ENCODE measurements around the gene SCAP. TPM values are rescaled to one million over a fixed set of nuclear protein-coding genes. Genes with fewer than 3 reads are reported as not detected.
A peak's percentile ranks its signal among the peaks of the same experiment; 100 is the strongest.

Gene SCAP
- total RNA-seq, 1 experiment from 2014 or later: 67.6 TPM

DNA sequence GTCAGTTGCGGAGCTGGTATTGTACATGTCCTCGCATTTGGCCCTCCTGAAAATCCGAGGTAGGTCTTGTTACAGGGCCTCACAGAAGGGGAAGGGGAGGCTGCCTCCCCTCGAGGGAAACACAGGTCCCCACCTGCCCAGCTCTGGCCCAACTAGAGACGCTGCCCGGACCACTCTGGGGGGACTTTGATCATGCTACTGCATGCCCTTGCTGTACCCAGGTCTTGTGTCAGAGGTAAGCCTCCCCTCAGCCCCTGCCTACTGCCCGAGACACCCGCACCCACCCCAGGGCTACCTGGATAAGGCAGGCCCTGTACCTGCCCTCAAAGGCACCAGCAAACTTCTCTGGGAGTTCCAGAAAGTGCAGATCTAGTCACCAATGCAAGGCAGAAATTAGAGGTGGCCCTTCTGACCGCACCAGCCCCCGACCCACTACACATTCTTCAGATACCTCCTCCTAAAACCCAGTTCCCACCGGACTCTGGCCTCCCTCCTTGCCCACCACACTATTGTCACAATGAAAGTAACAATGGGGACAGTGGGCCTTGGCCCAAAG, 981 bp upstream of the SCAP start:
- intact Hi-C loops (cut with micrococcal nuclease): loop anchor here (1.0 kb wide), 2 partner anchors 55 to 95 kb away; partner anchors contain the start of gene PTPN23
- H3K4me1 ChIP-seq (ENCODE audit: control insufficient read depth in 1 of 2, insufficient read depth in 2 of 2, low read length in 2 of 2): peaks cover 2 to 24% of the 10 kb centered on the region in 2 experiments; a peak in 2 of 4 replicates
- H3K4me2 ChIP-seq (ENCODE audit: low read length): peak overlapping the region; percentile 86
- no peak for TF ChIP-seq EZH2 (IDR thresholded peaks at IDR 0.05)
- TF ChIP-seq FOSL1 (IDR thresholded peaks at IDR 0.05; ENCODE audit: low read depth): no peak
- TF ChIP-seq POLR2A (IDR thresholded peaks at IDR 0.05; ENCODE audit: borderline replicate concordance, extremely low read depth, insufficient read depth, insufficient read length): no peak
- TF ChIP-seq CBX3 (IDR thresholded peaks at IDR 0.05; ENCODE audit: low read depth): no peak
- TF ChIP-seq ZFX (IDR thresholded peaks at IDR 0.05): no peak
- no peak for TF ChIP-seq EZH2phosphoT487 (IDR thresholded peaks at IDR 0.05; ENCODE audit: borderline replicate concordance)
- no peak for TF ChIP-seq TCF7L2 (IDR thresholded peaks at IDR 0.05; ENCODE audit: borderline replicate concordance, extremely low read depth, insufficient read depth, insufficient read length)
- no peak for TF ChIP-seq CEBPB (IDR thresholded peaks at IDR 0.05; ENCODE audit: low read depth)
- no peak for TF ChIP-seq REST (IDR thresholded peaks at IDR 0.05; ENCODE audit: low read depth)
- no peak for TF ChIP-seq YY1 (IDR thresholded peaks at IDR 0.05; ENCODE audit: extremely low read depth, insufficient replicate concordance, low read depth, low read length)
- no peak for TF ChIP-seq MAX (IDR thresholded peaks at IDR 0.05)
- no peak for TF ChIP-seq SIN3A (IDR thresholded peaks at IDR 0.05; ENCODE audit: low read depth)
- no peak for TF ChIP-seq RAD21 (IDR thresholded peaks at IDR 0.05; ENCODE audit: low read depth)
- no peak for TF ChIP-seq ZBTB33 (IDR thresholded peaks at IDR 0.05; ENCODE audit: extremely low read depth, insufficient replicate concordance, low read length)
- no peak for TF ChIP-seq ZNF274 (IDR thresholded peaks at IDR 0.05; ENCODE audit: low read depth, low read length)
- no peak for TF ChIP-seq EGR1 (IDR thresholded peaks at IDR 0.05; ENCODE audit: low read depth)
- TF ChIP-seq ELF1 (IDR thresholded peaks at IDR 0.05; ENCODE audit: borderline replicate concordance, low read depth): no peak
- TF ChIP-seq ATF3 (IDR thresholded peaks at IDR 0.05): no peak
- no peak for TF ChIP-seq POLR2AphosphoS5 (IDR thresholded peaks at IDR 0.05; ENCODE audit: low read depth, low read length)
- TF ChIP-seq, protein P1, sequence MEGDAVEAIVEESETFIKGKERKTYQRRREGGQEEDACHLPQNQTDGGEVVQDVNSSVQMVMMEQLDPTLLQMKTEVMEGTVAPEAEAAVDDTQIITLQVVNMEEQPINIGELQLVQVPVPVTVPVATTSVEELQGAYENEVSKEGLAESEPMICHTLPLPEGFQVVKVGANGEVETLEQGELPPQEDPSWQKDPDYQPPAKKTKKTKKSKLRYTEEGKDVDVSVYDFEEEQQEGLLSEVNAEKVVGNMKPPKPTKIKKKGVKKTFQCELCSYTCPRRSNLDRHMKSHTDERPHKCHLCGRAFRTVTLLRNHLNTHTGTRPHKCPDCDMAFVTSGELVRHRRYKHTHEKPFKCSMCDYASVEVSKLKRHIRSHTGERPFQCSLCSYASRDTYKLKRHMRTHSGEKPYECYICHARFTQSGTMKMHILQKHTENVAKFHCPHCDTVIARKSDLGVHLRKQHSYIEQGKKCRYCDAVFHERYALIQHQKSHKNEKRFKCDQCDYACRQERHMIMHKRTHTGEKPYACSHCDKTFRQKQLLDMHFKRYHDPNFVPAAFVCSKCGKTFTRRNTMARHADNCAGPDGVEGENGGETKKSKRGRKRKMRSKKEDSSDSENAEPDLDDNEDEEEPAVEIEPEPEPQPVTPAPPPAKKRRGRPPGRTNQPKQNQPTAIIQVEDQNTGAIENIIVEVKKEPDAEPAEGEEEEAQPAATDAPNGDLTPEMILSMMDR (IDR thresholded peaks at IDR 0.05 in 2 of 3, conservative IDR thresholded peaks at IDR 0.05 in 1 of 3; ENCODE audit: borderline replicate concordance in 1 of 3, insufficient read depth in 1 of 3, low read depth in 2 of 3, low read length in 2 of 3): no peak
- no peaks in the 10 kb centered on the region; the same call in 1 of the 2 replicates for H4K20me1 ChIP-seq (ENCODE audit: insufficient read depth)
- H3K27ac ChIP-seq (ENCODE audit: low read depth, low read length): no peak overlapping the region
- RAD21 ChIA-PET (ENCODE audit: low non-redundant PET in 1 of 2, low total read pairs in 2 of 2, uncharacterized antibody in 2 of 2, unreplicated experiment in 2 of 2): no interaction called here
- BruUV-seq (replicated peaks): no TSS peak
- DNase-seq (ENCODE audit: low read depth, low spot score) (no peak), ATAC-seq (no peak)
- H3K9me2 ChIP-seq (ENCODE audit: insufficient read depth): no peaks in the 10 kb centered on the region
- peak overlapping the region; percentile 65 to 97 for H3K4me3 ChIP-seq (replicated peaks in 1 of 2; ENCODE audit: low read depth in 1 of 2, low read length in 2 of 2)
- POLR2A ChIA-PET: no interaction called here
- H3K9ac ChIP-seq (ENCODE audit: low read length): peak overlapping the region; percentile 69
- H2AFZ ChIP-seq (ENCODE audit: low read depth, low read length, poor library complexity, severe bottlenecking): peak overlapping the region; percentile 65
- no peaks in the 10 kb centered on the region for H3K9me3 ChIP-seq (ENCODE audit: control insufficient read depth in 1 of 2, insufficient read depth in 1 of 2, low read depth in 1 of 2, low read length in 2 of 2)
- H3K79me2 ChIP-seq (ENCODE audit: insufficient read depth, low read length): peaks cover 33% of the 10 kb centered on the region
- CTCF ChIA-PET: interaction anchor here (1.7 to 2.0 kb wide), 3 partner anchors 11 to 55 kb away, joined by 3 to 14 read pairs (median 5); no protein-coding TSS in a partner anchor
- no peaks in the 10 kb centered on the region for H3K36me3 ChIP-seq (ENCODE audit: control insufficient read depth in 1 of 2, insufficient read depth in 2 of 2, low read length in 2 of 2)
- H3K27me3 ChIP-seq (ENCODE audit: insufficient read depth, low read length): no peaks in the 10 kb centered on the region

Data from HCT116 (cell line).